ENCODE measurements around the gene GPR149.

The GPR149 gene

GRCh38 chr3:154316974-154317767 lies 112.8 kb downstream of the GPR149 start:
- intact Hi-C loops (cut with micrococcal nuclease) = no loop called here
- no peak overlapping the region for H3K4me3 Mint-ChIP-seq
- peaks cover 13% of the 10 kb centered on the region for H3K4me1 Mint-ChIP-seq (ENCODE audit: low read depth)
- H3K9me3 Mint-ChIP-seq = no peaks in the 10 kb centered on the region
- H3K27ac Mint-ChIP-seq = peak overlapping the region; percentile 1
- H3K27me3 Mint-ChIP-seq = no peaks in the 10 kb centered on the region
- H3K36me3 Mint-ChIP-seq (ENCODE audit: low read depth) = peaks cover 51% of the 10 kb centered on the region

GRCh38 chr3:154314152-154314551 lies 115.8 kb downstream of the GPR149 start:
- Mint-ChIP-seq H3K27ac (no peak overlapping the region), H3K36me3 (ENCODE audit: low read depth) (peaks cover 58% of the 10 kb centered on the region), H3K4me3 (no peak overlapping the region), H3K4me1 (ENCODE audit: low read depth) (peaks cover 13% of the 10 kb centered on the region), H3K27me3 (no peaks in the 10 kb centered on the region), H3K9me3 (no peaks in the 10 kb centered on the region)
- intact Hi-C loops (cut with micrococcal nuclease) = no loop called here

- Mint-ChIP-seq H3K4me1 (ENCODE audit: low read depth) (peaks cover 5% of the 10 kb centered on the region), H3K36me3 (ENCODE audit: low read depth) (peaks cover 78% of the 10 kb centered on the region), H3K9me3 (no peaks in the 10 kb centered on the region), H3K27ac (no peak overlapping the region), H3K4me3 (no peak overlapping the region), H3K27me3 (no peaks in the 10 kb centered on the region)
- intact Hi-C loops (cut with micrococcal nuclease) = no loop called here
Measured at GRCh38 chr3:154310840-154311239, 119.2 kb downstream of the GPR149 start.

- Mint-ChIP-seq H3K4me3 (no peak overlapping the region), H3K4me1 (ENCODE audit: low read depth) (peaks cover 5% of the 10 kb centered on the region), H3K27ac (no peak overlapping the region), H3K27me3 (no peaks in the 10 kb centered on the region), H3K36me3 (ENCODE audit: low read depth) (peaks cover 78% of the 10 kb centered on the region), H3K9me3 (no peaks in the 10 kb centered on the region)
- intact Hi-C loops (cut with micrococcal nuclease) = no loop called here
Measured at GRCh38 chr3:154307363-154307762, 122.6 kb downstream of the GPR149 start.

- no peaks in the 10 kb centered on the region for H3K27me3 Mint-ChIP-seq
- no peak overlapping the region for H3K4me3 Mint-ChIP-seq
- peaks cover 5% of the 10 kb centered on the region for H3K4me1 Mint-ChIP-seq (ENCODE audit: low read depth)
- no peak overlapping the region for H3K27ac Mint-ChIP-seq
- no peaks in the 10 kb centered on the region for H3K9me3 Mint-ChIP-seq
- H3K36me3 Mint-ChIP-seq (ENCODE audit: low read depth) = peaks cover 91% of the 10 kb centered on the region
- intact Hi-C loops (cut with micrococcal nuclease) = no loop called here
Measured at GRCh38 chr3:154304936-154305335, 125.1 kb downstream of the GPR149 start.

- Mint-ChIP-seq H3K4me1 (ENCODE audit: low read depth) (peaks cover 5% of the 10 kb centered on the region), H3K9me3 (no peaks in the 10 kb centered on the region), H3K4me3 (no peak overlapping the region), H3K27ac (no peak overlapping the region), H3K27me3 (no peaks in the 10 kb centered on the region), H3K36me3 (ENCODE audit: low read depth) (peaks cover 92% of the 10 kb centered on the region)
- intact Hi-C loops (cut with micrococcal nuclease) = no loop called here
Measured at GRCh38 chr3:154304116-154304786, 125.7 kb downstream of the GPR149 start.

- intact Hi-C loops (cut with micrococcal nuclease) = no loop called here
- Mint-ChIP-seq H3K36me3 (ENCODE audit: low read depth) (peaks cover 86% of the 10 kb centered on the region), H3K4me3 (no peak overlapping the region), H3K27me3 (no peaks in the 10 kb centered on the region), H3K27ac (no peak overlapping the region), H3K9me3 (no peaks in the 10 kb centered on the region), H3K4me1 (ENCODE audit: low read depth) (no peaks in the 10 kb centered on the region)
Measured at GRCh38 chr3:154301561-154301960, 128.4 kb downstream of the GPR149 start.

GRCh38 chr3:154294016-154294415 lies 136.0 kb downstream of the GPR149 start:
- Mint-ChIP-seq H3K4me1 (ENCODE audit: low read depth) (no peaks in the 10 kb centered on the region), H3K27me3 (no peaks in the 10 kb centered on the region), H3K27ac (no peak overlapping the region), H3K4me3 (no peak overlapping the region), H3K9me3 (no peaks in the 10 kb centered on the region), H3K36me3 (ENCODE audit: low read depth) (peaks cover 78% of the 10 kb centered on the region)
- intact Hi-C loops (cut with micrococcal nuclease) = no loop called here

GRCh38 chr3:154290187-154290586 lies 139.8 kb downstream of the GPR149 start:
- Mint-ChIP-seq H3K36me3 (ENCODE audit: low read depth) (peaks cover 71% of the 10 kb centered on the region), H3K4me1 (ENCODE audit: low read depth) (peaks cover 4% of the 10 kb centered on the region), H3K27ac (no peak overlapping the region), H3K27me3 (no peaks in the 10 kb centered on the region), H3K4me3 (no peak overlapping the region), H3K9me3 (no peaks in the 10 kb centered on the region)
- intact Hi-C loops (cut with micrococcal nuclease) = no loop called here
